ENCODE results near the gene HMGB4.

Gene HMGB4

GRCh38 chr1:33863779-33864178 is at the start of gene HMGB4:
HMGB4 (plus strand) TSS chr1:33864079; CDS start chr1:33864192, 113 bp downstream.
- TF ChIP-seq YY1 (IDR thresholded peaks at IDR 0.05; ENCODE audit: low read depth) = no peak
- no peak for TF ChIP-seq REST (IDR thresholded peaks at IDR 0.05; ENCODE audit: low read depth)
- no peak for TF ChIP-seq USF1 (IDR thresholded peaks at IDR 0.05)
- TF ChIP-seq RAD21 (IDR thresholded peaks at IDR 0.05; ENCODE audit: low read depth) = no peak
- no peak for TF ChIP-seq EGR1 (IDR thresholded peaks at IDR 0.05)
- TF ChIP-seq NFIC (IDR thresholded peaks at IDR 0.05) = no peak
- no peak for TF ChIP-seq CEBPB (IDR thresholded peaks at IDR 0.05)
- no peak for TF ChIP-seq ZBTB7A (IDR thresholded peaks at IDR 0.05; ENCODE audit: low read depth)
- no peak for TF ChIP-seq TAF1 (IDR thresholded peaks at IDR 0.05; ENCODE audit: low read depth)
- TF ChIP-seq EP300 (IDR thresholded peaks at IDR 0.05; ENCODE audit: borderline replicate concordance) = no peak
- no peak for TF ChIP-seq TCF12 (IDR thresholded peaks at IDR 0.05; ENCODE audit: low read depth)
- no peak for TF ChIP-seq TEAD4 (IDR thresholded peaks at IDR 0.05)
- TF ChIP-seq FOXM1 (IDR thresholded peaks at IDR 0.05; ENCODE audit: borderline replicate concordance, low read depth) = no peak

GRCh38 chr1:33814166-33814565 is 49.7 kb upstream of the HMGB4 start:
- TF ChIP-seq EGR1 (IDR thresholded peaks at IDR 0.05) (no peak), USF1 (IDR thresholded peaks at IDR 0.05) (no peak), CEBPB (IDR thresholded peaks at IDR 0.05) (no peak), ZBTB7A (IDR thresholded peaks at IDR 0.05; ENCODE audit: low read depth) (no peak), FOXM1 (IDR thresholded peaks at IDR 0.05; ENCODE audit: borderline replicate concordance, low read depth) (no peak), YY1 (IDR thresholded peaks at IDR 0.05; ENCODE audit: low read depth) (no peak), TEAD4 (IDR thresholded peaks at IDR 0.05) (no peak), EP300 (IDR thresholded peaks at IDR 0.05; ENCODE audit: borderline replicate concordance) (no peak), CREB1 (IDR thresholded peaks at IDR 0.05; ENCODE audit: low read depth) (no peak), NFIC (IDR thresholded peaks at IDR 0.05) (no peak), TAF1 (IDR thresholded peaks at IDR 0.05; ENCODE audit: low read depth) (no peak), MAX (IDR thresholded peaks at IDR 0.05) (no peak), RAD21 (IDR thresholded peaks at IDR 0.05; ENCODE audit: low read depth) (no peak), TCF12 (IDR thresholded peaks at IDR 0.05; ENCODE audit: low read depth) (no peak)

- TF ChIP-seq FOXM1 (IDR thresholded peaks at IDR 0.05; ENCODE audit: borderline replicate concordance, low read depth) (no peak), TCF12 (IDR thresholded peaks at IDR 0.05; ENCODE audit: low read depth) (no peak), CEBPB (IDR thresholded peaks at IDR 0.05) (no peak), REST (IDR thresholded peaks at IDR 0.05; ENCODE audit: low read depth) (no peak), RAD21 (IDR thresholded peaks at IDR 0.05; ENCODE audit: low read depth) (no peak), EGR1 (IDR thresholded peaks at IDR 0.05) (no peak), TAF1 (IDR thresholded peaks at IDR 0.05; ENCODE audit: low read depth) (no peak), YY1 (IDR thresholded peaks at IDR 0.05; ENCODE audit: low read depth) (no peak), CREB1 (IDR thresholded peaks at IDR 0.05; ENCODE audit: low read depth) (no peak), MAX (IDR thresholded peaks at IDR 0.05) (no peak), EP300 (IDR thresholded peaks at IDR 0.05; ENCODE audit: borderline replicate concordance) (no peak), USF1 (IDR thresholded peaks at IDR 0.05) (no peak), NFIC (IDR thresholded peaks at IDR 0.05) (no peak), TEAD4 (IDR thresholded peaks at IDR 0.05) (no peak), ZBTB7A (IDR thresholded peaks at IDR 0.05; ENCODE audit: low read depth) (no peak)
Observed at GRCh38 chr1:33815061-33815460, 48.8 kb upstream of the HMGB4 start.

GRCh38 chr1:33818071-33818470 is 45.8 kb upstream of the HMGB4 start:
- TF ChIP-seq EP300 (IDR thresholded peaks at IDR 0.05; ENCODE audit: borderline replicate concordance) = no peak
- TF ChIP-seq CREB1 (IDR thresholded peaks at IDR 0.05; ENCODE audit: low read depth) = no peak
- no peak for TF ChIP-seq ZBTB7A (IDR thresholded peaks at IDR 0.05; ENCODE audit: low read depth)
- TF ChIP-seq RAD21 (IDR thresholded peaks at IDR 0.05; ENCODE audit: low read depth) = no peak
- no peak for TF ChIP-seq EGR1 (IDR thresholded peaks at IDR 0.05)
- no peak for TF ChIP-seq TEAD4 (IDR thresholded peaks at IDR 0.05)
- no peak for TF ChIP-seq NFIC (IDR thresholded peaks at IDR 0.05)
- no peak for TF ChIP-seq TCF12 (IDR thresholded peaks at IDR 0.05; ENCODE audit: low read depth)
- no peak for TF ChIP-seq TAF1 (IDR thresholded peaks at IDR 0.05; ENCODE audit: low read depth)
- no peak for TF ChIP-seq MAX (IDR thresholded peaks at IDR 0.05)
- no peak for TF ChIP-seq USF1 (IDR thresholded peaks at IDR 0.05)
- no peak for TF ChIP-seq REST (IDR thresholded peaks at IDR 0.05; ENCODE audit: low read depth)

Data from Ishikawa (cell line).